Choroid plexus epithelial cell (primary cell): Measurements from ENCODE around the gene KRT77.
"Not testable (repeated sequence)": the region's sequence is repeated elsewhere in the genome, so short reads cannot be mapped to it uniquely, and the experiment has no call there.

Experiments
- DNase-seq: peaks from one replicate; pipeline ENCODE4 v3.0.0-alpha.2; 2010; ENCODE audit warnings: low read depth
- H3K4me3 ChIP-seq: 2 replicates; pipeline ENCODE4 v1.5.1; 2011; ENCODE audit warnings: low read depth, mild to moderate bottlenecking, control low read depth, low read length, moderate library complexity
- TF ChIP-seq, protein P1 (sequence below): conservative IDR thresholded peaks from 2 replicates; pipeline ENCODE4 v1.5.1; 2011; ENCODE audit warnings: low read depth, mild to moderate bottlenecking, control low read depth, inconsistent platforms, low read length, moderate library complexity

KRT77 gene

DNA sequence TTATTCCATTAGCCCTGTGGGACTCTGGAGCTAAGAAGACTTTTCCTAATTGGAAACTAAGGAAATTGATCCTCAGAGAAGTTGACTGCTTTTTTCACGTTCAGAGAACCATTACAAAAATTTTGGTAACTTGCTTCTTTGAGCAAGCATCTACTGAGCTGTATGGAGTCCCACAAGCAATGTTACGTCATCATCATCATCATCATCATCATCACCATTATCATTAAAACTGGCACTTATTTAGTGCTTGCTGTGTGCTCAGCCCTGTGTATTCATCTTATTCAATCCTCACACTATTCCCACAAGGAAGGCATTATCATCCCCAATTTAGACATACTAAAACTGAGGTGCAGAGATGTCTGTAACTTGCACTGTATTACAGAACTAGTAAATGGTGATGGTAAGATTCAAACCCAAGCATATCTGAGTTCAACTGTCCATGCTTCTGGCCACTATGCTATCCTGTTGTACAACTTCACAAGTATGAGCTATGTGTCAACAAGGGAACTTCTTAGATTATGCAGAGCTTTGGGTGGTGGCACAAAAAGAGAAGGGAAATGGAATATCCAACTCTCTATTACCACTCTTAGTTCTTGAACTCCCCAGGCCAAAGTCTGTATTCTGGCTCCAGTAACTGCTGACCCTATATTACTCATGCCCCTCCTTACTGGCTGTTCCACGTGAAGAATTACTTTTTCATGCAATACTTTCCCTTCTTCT lies 29.5 kb downstream of the KRT77 start:
- TF ChIP-seq, protein P1, sequence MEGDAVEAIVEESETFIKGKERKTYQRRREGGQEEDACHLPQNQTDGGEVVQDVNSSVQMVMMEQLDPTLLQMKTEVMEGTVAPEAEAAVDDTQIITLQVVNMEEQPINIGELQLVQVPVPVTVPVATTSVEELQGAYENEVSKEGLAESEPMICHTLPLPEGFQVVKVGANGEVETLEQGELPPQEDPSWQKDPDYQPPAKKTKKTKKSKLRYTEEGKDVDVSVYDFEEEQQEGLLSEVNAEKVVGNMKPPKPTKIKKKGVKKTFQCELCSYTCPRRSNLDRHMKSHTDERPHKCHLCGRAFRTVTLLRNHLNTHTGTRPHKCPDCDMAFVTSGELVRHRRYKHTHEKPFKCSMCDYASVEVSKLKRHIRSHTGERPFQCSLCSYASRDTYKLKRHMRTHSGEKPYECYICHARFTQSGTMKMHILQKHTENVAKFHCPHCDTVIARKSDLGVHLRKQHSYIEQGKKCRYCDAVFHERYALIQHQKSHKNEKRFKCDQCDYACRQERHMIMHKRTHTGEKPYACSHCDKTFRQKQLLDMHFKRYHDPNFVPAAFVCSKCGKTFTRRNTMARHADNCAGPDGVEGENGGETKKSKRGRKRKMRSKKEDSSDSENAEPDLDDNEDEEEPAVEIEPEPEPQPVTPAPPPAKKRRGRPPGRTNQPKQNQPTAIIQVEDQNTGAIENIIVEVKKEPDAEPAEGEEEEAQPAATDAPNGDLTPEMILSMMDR, result no peak
- DNase-seq, result no peak
- H3K4me3 ChIP-seq, result no peak overlapping the region

DNA sequence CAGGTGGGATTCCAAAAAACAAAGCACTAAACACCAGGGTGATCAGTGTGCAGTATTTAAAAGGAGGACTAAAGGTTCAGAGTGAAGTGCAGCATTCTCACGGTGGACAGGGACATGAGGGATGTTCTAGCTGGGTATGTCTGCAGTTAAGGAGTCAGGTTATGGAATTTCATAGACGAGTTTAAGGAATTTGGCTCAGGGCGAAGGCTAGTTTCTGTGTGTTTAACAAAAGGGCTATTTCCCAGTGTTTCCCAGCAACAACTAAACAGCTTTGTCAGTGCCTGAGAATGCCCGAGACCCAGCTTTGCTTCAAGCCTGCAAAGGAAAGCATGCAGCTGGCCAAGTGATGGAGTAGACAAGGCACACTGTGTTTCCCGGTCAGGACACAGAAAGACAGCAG lies 30.1 kb downstream of the KRT77 start:
- no peak for DNase-seq

DNA sequence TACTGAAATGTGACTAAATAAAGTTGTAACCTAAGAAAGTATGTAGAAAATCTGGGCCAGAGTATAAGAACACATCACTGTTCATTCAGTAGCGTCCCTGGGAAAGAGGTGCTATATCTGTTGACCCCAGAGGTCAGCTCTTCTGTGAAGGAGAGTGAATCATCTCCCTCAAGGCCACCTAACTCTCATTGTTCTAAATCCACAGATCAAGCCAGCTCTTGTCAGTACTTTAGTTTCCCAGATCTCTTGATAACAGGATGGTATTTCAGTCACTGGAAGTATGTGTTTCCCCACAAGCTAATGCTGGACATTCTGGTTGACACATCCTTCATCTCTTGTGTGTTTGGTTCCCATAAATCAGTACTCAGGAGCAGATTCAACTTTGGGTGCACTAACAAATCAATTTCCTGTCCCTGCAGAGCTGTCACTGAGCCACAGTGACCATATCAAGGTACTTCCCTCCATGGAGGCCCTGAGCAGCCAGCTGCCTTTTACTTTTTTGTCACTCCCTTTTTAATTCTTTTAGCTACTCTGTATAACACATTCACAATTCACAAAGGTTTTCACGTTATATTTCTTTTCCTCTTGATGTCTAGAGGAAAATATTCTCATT lies 30.9 kb downstream of the KRT77 start:
- H3K4me3 ChIP-seq, result no peak overlapping the region
- TF ChIP-seq, protein P1, result no peak
- DNase-seq, result no peak

More for the DNA sequence above, 30.1 kb downstream of the KRT77 start:
- TF ChIP-seq, protein P1, result no peak
- H3K4me3 ChIP-seq, result no peak overlapping the region

DNA sequence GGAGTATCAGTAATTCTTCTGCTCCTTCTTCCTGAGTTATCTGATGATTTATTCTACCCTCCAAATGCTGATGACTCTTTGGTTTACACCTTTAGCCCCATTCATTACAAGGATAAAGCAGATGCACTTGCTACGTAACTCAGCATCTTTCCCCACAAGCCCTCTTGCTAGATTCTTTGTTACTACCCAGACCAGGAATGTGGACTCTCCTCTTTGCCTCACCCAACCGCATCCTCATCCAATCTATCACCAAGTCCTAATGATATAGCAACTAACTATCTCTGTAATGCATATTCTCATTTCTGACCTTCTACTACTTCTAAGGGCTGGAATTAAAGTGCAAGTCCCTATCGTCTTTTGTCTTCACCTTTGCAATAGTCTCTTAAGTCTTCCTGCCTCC lies 32.4 kb downstream of the KRT77 start:
- TF ChIP-seq, protein P1, result no peak
- no peak for DNase-seq
- no peak overlapping the region for H3K4me3 ChIP-seq

DNA sequence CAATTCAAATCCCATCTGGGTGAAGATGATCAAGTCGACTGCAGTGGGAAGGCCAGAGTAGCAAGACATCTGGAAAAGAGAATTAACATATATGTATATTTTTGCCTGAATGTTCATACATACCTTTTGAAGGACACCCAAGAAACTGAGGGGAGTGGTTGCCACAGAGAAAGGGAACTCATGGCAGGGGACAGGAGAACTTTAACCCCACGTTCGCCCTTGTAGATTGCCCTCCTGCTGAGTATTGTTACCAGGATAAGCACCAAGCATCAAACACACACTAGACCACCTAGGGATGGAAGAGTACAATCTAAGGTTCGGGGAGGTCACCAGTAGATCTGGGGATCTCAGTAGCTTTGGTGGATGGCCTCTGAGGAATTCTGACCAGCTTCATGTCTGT lies 32.8 kb downstream of the KRT77 start:
- TF ChIP-seq, protein P1, result no peak
- no peak overlapping the region for H3K4me3 ChIP-seq
- DNase-seq, result no peak

DNA sequence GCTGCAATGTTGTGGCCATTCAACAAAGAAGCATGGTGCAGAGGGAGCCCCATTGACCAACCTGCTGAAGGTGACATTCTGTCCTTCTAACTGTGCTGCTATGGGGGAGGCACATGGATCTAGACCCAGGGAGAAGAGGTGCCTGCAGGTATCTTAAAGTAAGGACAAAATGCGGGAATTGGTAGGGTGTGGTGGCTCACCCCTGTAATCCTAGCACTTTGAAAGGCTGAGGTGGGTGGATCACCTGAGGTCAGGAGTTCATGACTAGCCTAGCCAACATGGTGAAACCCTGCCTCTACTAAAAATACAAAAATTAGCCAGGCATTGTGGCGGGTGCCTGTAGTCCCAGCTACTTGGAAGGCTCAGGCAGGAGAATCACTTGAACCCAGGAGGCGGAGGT lies 33.4 kb downstream of the KRT77 start:
- H3K4me3 ChIP-seq, DNase-seq: not testable (repeated sequence)

DNA sequence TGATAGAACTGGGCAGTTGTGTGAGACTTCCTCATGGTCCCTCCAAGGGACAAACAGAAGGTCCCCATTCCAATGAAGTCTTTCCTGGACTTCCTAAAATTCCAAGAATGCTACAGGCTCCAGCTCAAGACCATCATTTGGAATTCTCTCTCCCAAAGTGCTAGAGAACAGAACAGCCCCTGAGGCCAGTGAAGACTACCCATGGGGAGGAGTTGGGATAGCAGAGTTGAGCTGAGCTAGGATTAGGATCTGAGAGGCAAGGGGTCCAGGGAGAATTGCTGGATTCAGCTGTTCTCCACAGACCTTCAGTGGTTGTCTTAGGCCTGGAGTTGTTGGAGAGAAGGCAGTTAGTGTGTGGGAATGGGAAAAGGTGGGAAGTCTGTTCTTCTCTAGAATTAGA lies 33.9 kb downstream of the KRT77 start:
- DNase-seq, result no peak
- TF ChIP-seq, protein P1, result no peak
- no peak overlapping the region for H3K4me3 ChIP-seq
